ENCODE results near the gene ITGA1.

- TF ChIP-seq, protein P1, sequence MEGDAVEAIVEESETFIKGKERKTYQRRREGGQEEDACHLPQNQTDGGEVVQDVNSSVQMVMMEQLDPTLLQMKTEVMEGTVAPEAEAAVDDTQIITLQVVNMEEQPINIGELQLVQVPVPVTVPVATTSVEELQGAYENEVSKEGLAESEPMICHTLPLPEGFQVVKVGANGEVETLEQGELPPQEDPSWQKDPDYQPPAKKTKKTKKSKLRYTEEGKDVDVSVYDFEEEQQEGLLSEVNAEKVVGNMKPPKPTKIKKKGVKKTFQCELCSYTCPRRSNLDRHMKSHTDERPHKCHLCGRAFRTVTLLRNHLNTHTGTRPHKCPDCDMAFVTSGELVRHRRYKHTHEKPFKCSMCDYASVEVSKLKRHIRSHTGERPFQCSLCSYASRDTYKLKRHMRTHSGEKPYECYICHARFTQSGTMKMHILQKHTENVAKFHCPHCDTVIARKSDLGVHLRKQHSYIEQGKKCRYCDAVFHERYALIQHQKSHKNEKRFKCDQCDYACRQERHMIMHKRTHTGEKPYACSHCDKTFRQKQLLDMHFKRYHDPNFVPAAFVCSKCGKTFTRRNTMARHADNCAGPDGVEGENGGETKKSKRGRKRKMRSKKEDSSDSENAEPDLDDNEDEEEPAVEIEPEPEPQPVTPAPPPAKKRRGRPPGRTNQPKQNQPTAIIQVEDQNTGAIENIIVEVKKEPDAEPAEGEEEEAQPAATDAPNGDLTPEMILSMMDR (IDR thresholded peaks at IDR 0.05): no peak
- TF ChIP-seq POLR2AphosphoS5 (IDR thresholded peaks at IDR 0.05; ENCODE audit: low read depth, low read length) (no peak), TCF7L2 (IDR thresholded peaks at IDR 0.05; ENCODE audit: low read depth, low read length) (no peak), SIN3A (IDR thresholded peaks at IDR 0.05; ENCODE audit: borderline replicate concordance, insufficient read depth, low read depth, low read length) (no peak), REST (IDR thresholded peaks at IDR 0.05; ENCODE audit: insufficient read depth in 1 of 2, low read depth in 2 of 2, low read length in 1 of 2) (no peak)
Observed at GRCh38 chr5:52896534-52897237, 109.0 kb downstream of the ITGA1 start.

Measured in Panc1 (cell line).